Stimulated activated CD8-positive, alpha-beta memory T cell treated with anti-CD3 and anti-CD28 coated beads, Interleukin-15, amount 100 ng/mL, for 4 hours (primary cell): Measurements from ENCODE around the gene MZB1.
A peak's percentile ranks its signal among the peaks of the same experiment; 100 is the strongest.

Source experiments
- DNase-seq, 2 donors: peaks; one replicate each; pipeline ENCODE4 v3.0.0-alpha.2; 2020; ENCODE audit warnings: low read depth in 2 of 2

The MZB1 gene, protein sequence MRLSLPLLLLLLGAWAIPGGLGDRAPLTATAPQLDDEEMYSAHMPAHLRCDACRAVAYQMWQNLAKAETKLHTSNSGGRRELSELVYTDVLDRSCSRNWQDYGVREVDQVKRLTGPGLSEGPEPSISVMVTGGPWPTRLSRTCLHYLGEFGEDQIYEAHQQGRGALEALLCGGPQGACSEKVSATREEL

DNA sequence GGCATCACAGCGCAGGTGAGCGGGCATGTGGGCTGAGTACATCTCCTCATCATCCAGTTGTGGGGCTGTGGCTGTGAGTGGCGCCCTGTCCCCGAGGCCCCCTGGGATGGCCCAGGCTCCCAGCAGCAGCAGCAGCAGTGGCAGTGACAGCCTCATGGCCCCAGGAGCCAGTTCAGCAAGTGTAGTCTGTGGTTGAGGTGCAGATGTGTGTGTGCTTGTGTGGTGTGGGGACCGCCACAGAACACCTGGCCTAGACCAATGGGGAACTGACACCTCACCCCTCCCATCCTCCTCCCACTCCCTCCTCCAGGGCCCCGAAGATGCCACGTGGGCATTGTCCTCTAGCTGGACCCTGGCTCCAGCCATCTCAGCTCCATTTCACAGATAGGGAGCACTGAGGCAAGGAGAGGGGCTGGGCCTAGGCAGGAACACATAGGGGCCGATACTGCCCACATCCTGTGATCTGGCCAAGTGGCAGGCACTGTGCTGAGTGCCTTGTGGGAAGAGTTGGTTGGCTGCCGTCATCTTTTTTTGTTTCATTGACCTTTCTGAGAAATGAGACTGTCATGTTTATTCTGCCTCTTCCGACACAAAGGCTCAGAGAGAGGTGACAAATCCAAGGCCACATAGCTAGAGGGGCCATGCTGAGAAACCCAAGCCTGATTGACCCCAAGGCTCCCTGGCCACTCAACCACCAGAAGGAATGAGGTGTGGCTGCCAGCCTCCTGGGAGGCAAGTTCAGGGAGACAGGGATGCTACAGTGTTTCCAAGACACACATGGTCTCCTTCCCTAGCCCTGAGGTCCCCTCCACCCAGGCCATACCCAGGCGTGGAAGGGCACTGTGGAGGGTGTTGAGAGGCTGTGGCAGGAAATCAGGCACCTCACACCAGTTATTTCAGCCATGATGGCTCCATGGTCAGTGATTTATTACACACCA, at the start of gene MZB1:
TSS of gene MZB1 (minus strand) at position 213 of the 938 bp plus-strand sequence. CDS start at position 156, 57 bp downstream.
- DNase-seq, result peak; percentile 51

DNA sequence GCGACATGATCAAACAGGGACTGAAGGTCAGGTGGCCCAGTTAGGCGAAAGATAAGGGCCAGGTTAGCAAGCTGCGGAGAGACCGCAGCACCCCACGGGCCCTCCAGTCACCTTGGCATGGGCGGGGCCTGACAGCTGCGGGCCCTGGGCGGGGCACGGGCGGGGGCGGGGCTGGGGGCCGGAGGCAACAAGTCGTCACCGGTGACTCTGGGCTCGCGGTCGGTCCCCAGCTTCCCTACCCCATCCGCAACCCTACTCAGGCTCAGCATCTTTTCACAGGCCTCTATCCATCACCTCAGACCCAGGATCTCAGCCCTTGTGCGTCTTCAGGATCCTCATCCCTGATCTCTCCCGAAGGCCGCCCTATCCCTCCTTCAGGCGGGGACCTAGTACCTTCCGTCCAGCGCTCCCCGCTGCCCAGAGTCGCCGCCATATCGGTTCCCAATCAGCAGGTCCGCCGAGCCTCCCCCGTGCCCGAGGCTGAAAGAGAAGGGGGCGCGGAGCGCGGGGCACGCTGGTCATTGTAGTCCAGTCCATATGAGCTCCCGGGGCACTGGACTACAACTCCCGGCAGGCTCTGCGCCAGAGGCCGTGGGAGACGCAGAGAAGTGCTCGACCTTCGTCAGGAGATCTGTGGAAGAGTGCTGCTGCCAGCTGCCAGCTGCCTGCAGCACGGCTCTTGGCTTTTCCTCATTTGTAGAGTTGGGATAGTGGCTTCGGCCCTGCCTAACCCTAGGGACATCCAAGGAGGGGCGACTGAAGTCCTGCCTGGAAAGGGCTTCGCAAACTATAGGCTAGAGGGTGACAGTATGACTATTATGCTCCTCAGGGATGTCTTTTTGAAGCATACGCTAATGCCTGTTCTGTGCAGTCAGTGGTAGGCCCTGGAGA, 49.5 kb upstream of the MZB1 start, which contains the start of gene DNAJC18:
TSS of gene DNAJC18 (minus strand) at position 513 of the 891 bp plus-strand sequence. CDS start at position 433, 80 bp downstream.
- DNase-seq, result peak; percentile 73 to 77

DNA sequence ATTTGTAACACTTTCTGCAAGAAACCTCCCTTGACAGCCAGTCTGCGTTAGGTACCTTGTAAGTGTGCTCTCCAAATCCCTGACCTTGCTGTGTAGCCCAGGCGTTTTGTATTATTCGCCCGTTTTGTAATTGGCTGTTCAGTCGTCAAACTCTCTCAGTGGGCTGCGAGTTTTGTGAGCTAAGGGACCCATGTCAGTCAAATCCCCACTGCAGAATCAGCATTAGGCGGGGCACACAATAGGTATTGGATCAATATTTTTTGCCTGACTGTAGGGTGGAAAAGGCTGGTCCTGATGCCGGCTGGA, 48.9 kb upstream of the MZB1 start:
- no peak for DNase-seq

DNA sequence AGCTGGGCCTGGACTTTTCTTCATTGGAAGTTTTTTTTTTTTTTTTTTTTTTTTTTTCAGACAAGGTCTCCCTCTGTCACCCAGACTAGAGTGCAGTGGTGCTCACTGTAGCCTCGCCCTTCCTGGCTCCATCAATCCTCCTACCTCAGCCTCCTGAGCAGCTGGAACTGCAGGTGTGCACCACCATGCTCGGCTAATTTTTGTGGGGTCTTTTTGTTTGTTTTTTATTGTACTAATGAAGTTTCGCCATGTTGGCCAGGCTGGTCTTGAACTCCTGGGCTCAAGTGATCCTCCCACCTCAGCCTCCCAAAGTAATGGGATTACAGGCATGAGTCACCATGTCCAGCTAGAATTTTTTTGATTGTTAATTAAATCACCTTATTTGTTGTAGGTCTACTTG, 46.0 kb upstream of the MZB1 start:
- no peak for DNase-seq

DNA sequence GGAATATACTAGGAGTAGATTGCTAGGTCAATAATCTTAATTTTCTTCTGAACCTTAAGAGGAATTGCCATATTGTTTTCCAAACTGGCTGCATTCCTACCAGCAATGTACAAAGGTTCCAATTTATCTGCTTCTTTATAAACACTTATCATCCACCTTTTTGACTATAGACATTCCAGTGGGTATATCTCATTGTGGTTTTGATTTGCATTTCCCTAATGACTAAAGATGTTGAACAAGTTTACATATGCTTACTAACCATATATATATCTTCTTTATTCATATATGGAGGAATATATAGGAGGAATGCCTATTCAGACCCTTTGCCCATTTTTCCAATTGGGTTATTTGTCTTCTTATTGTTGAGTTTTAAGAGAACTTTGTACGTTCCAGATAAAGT, 42.0 kb upstream of the MZB1 start:
- DNase-seq, result no peak

DNA sequence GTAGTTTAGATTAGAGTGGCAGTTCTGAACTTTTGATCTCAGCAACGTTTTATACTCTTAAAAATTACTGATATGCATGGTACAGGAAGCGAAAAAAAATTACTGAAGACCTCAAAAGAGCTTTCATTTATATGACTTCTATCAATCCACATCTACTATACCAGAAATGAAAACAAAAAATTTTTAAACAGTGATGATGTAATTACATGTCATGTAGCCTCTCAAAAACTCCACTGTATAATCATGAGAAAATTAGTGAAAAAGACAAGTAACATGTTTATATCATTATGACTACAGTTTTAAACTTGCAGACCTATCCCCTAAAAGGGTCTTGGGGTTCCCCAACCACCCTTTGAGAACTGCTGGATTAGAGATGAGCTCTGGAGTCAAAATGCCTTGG, 40.3 kb upstream of the MZB1 start:
- DNase-seq, result no peak

DNA sequence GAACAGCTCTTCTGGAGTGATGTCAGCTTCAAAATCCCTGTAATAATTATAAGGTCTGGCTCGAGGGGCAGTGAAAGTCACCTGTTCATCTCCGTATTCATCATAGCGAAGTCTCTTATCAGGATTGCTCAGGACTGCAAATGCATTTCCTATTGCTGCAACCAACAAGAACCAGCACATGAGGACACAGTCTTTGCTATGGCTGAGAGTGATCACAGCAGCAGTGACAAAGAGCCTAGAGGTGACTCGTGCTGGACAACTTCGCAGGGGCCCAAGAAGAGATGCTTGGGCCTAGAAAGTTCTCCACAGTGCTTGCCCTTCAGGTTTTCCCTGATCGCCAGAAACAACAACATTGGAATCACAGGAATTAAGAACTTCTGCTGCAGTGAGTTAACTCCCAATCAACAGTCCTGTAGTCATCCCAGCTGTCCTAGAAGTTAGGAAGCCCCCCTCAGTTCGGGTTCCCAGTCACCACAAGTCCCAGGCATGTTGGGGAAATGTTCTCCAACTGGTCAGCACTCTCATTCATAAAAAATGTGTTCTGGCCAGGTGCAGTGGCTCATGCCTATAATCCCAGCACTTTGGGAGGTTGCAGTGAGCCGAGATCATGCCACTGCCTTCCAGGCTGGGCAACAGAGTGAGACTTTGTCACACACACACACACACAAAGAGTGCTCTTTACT, 36.6 kb upstream of the MZB1 start:
- DNase-seq, result no peak

DNA sequence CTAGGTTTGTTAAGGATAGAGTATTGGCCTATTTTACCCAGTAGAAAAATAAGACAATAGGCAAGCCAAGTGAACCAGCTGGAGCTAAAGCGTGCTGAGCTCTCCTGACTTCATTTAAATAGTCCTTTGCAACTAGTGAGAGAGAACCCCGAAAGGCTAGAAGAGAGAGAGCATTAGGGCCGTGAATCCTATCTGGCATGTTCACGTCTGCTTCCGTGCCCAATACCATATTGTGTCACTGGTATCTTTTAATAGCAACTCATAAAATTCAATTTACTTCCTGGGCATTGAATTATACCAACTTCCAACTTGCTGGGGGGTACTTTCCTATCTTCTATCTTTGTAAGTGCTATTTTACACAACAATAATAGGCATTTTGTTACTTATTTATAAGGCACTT, 35.8 kb upstream of the MZB1 start:
- DNase-seq, result no peak

DNA sequence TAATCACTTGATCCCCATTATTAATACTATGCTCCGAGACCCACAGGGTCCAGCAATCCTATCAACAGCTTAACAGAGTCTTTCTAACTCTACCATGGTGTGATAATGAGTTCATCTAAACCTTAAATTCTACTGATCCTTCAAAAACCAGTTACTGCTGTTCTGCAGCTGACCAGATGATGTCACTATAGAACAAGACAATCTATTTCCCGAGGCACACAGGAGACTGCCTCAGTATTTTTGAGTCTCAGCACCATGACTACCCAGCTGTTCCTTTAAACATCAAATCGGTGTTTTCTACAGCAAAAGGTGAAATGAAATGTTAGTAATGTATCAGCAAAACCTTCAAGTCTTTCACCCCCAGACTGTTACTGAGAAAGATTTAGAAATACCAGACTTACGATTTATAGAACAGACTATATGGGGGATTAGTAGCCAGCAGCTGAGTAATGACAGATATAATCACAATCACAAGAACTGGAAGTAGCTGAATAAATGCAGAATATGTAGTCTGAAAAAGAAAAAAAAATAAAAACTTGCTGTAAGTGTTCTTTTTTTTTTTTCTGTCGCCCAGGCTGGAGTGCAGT, 32.7 kb upstream of the MZB1 start:
- peak in 1 of 2 donors; percentile 19 for DNase-seq

DNA sequence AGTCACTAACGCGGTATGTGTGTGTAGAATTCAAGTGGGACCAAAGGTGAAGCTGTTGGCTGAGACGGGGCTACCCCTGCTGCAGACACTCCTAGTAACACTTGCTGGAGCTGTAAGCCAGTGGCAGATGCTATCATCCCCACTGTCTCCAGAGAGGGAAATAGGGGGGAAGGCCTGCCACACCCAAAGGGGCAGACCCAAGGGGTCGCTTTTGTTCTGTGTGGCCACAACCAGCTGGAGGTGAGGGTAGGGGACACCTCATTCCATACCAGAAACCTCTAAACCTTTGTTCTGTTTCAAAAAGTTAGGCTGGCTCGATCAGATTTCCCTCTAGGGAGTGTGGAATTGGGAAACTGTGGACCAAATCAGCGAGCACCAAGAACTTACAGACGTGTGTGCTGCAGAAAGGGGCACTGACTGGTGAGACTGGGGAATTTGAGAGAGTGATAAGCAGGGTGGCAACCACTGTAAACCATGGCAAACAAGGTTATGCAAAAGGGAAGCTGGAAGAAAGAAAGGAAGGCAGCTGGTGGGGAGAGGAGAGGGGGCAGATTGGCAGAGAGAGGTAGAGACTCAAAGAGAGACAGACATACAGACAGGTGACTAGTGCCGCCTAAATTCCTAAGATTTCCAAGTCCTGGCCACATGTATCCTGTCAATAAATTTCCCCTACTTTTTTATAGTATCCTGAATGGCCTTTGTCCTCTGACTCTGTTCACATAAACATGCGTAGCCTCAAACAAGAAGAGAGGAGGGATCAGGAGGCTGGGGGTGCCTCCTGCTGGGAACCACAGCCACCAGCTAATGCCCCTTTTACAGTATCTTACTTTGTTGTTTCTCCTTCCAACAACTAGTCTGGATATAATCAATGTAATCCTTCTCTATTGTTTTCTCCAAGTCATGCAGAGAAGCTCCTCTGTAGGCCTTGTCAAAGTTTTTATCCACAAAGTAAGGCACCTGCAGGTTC, 29.8 kb upstream of the MZB1 start:
- no peak for DNase-seq

DNA sequence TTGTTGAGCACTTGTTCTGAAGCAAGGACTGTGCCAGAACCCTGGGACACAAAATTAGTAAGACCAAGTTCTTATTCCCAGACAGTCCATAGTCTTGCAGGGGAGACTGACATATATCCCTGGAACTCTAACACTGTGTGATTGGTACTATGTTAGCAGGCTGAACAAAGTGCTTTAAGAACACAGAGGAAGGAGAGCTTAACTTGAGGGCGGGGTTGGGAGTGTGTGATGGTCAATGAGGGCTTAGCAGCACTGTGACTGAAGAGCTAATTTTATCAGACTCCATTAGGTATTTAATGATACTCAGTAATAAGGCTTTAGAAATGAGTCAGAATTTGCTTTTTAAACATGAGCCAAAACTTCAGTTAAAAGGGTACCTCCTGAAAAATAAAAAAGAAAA, 29.1 kb upstream of the MZB1 start:
- no peak for DNase-seq

DNA sequence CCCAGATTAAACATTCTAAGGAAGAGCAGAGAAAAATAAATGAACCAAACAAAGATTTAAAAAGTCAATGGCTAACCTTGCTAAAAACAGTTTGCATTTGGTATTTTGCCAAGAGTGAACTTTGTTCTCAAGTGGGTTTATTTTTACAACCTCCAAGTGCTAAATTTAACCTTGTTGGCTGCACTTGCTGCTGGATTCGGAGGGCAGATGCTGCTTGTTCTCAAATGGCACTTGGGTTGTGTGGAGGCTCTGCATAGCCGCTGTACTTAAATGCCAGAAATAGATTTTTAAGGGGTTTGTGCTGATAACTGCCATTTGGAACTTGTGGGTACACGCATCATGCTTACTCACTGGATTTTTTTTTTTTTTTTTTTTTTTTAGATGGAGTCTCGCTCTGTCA, 27.5 kb upstream of the MZB1 start:
- DNase-seq, result no peak

DNA sequence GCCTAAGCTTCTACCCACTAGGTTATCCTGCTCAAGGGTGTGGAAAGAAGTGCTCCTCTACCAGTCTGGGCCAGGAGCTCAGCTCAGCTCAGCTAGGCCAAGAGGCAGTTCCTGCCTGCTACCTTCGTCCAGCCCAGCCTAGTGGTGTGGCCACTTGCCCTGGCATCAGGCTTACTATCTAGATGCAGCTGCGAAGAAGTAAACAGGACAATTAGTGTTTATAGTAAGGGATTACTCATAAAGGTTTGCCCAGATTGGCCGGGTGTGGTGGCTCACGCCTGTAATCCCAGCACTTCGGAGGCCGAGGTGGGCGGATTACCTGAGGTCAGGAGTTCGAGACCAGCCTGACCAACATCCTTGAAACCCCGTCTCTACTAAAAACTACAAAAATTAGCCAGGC, 26.9 kb upstream of the MZB1 start:
- DNase-seq, result no peak

DNA sequence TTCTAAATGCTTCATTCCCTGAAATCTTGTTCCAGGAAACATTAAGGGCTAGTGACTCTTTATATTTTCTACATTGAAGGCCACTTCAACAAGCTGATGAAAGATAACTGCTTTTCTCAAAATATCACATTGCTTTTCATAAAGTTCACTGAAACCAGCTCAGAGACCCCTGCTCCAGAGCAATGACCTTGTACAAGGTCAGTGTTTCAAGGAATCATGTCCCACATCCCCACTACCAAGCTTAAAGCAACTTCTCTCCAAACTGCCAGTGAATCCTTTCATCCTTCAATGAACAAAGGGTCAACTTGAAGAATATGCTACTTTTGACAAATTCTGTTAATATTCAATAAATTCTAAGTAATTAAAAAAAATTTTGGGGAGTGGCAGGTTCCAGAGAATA, 26.2 kb upstream of the MZB1 start:
- no peak for DNase-seq

DNA sequence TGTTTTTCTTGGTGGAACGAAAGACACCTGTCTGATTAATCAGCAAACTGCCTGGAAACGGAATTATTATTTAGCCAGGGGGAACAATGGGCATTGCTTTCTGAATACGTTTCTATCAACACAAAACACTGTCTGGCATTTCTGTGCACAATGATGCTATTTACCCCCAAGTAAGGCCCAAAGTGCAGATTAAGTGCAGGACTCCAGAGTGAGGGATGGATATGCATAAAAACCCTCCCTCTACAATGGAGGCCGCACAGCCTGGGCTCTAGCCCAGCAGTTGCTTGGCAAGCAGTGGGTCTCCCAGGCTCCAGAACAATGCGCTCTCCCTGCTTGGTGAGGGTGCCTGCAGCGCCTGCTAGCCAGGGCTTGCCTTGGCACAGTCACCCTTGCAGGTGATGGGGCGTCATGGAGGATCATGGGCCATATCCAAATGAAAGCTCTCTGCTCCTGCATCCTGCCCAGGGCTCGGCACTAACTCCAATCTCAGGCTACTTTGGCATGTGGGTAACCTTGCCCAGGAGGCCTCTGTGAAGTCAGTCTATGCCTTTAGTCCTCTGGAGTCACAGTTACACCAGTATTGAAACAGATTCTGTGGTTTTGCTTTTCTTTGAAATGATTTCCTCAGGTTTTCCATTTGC, 25.6 kb upstream of the MZB1 start:
- no peak for DNase-seq

DNA sequence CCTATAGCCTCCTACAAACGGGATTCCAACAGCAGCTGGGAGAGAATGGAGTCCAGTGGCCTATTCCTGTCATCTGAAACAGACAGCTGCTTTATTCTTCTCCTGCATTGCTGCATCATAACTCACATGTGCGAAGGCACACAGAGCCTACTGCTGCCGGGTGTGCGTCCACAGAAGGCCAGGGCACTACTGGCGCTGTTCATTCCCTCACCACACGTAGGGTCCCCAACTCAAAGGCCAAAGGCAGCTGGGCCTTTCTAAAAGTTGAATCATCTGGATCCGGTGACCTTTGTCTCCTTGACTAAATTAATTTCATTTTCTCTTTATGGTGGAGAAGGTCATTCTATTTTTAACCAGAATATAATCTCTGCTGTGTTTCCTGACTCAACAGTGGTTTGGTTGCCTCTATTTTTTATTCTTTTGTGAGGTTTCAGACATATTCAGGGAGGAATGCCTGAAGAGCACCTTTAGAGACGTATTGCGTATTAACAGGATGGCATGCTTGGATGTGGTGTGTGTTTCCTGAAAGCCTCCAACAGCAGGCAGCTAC, 24.9 kb upstream of the MZB1 start:
- no peak for DNase-seq

DNA sequence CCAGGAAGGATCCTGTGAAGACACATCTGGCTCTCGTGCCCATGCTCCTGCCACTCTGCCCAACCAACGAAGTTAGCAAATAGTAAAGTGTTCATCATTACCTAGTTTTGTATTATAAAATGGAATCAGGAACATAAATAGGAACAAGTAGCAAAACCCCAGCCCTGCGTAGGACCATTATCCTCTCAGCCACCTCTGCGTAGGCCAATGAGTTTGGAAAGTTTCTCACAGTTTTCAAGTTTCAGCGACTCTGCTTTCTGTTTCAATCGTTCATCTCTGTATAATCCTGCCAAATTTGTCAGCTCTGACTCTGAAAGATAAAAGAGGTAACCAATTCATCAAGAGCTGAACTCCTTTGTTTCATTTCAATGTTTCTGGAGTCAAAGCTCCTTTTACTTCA, 24.2 kb upstream of the MZB1 start:
- DNase-seq, result no peak

DNA sequence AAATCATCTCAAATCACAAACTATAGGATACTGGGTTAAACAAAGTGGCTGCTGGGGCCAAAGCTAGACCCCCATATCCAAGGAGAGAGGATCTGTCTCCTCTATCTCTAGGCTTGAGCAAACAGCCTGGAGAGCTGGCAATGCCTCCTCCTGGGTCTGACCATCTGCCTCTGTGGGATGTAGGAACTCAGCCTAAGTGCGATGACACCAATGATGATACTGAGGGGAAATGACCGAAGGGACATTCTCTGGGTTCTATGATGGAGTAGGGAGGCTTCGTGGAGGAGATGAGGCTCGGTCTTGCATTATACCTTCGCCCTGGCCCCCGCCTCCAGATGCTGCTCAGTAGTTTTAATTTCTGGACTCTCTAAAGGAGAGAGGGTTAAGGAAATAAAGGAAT, 23.4 kb upstream of the MZB1 start:
- no peak for DNase-seq
